ENCODE measurements around the gene WFS1. TPM values are rescaled to one million over a fixed set of nuclear protein-coding genes. Genes with fewer than 3 reads are reported as not detected.

The WFS1 gene
- total RNA-seq, 4 donors from 2014 or later: 36.6 to 41.8 (median 40.0) TPM

DNA sequence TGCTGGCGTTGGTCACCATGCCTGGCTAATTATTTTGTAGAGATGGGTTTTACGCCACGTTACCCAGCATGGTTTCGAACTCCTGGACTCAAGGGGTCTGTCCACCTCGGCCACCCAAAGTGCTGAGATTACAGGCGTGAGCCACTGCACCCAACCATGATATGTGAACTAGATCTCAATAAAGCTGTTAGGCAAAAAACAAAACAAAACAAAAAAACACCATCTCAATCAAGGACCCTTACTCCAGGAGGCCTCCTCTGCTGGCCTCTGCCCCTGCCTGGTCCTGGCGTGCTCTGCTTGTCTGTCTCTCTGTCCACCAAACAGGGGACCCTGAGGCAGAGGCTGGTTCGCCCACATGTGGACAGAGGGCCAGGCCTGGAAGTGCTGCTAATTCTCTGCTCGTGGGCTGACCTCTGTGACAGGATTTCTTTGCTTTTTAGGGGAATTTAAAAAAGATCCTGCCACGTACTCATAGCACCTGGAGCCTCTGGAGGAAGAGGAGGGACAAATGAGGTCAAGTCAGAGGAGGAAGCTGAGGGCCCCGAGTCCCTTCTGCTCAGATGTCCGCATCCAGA is 32.7 kb upstream of the WFS1 start:
- TF ChIP-seq CTCF (IDR thresholded peaks at IDR 0.05; ENCODE audit: low read depth): no peak

GRCh38 chr4:6239486-6239885 is 30.2 kb upstream of the WFS1 start:
- TF ChIP-seq CTCF (IDR thresholded peaks at IDR 0.05; ENCODE audit: low read depth): no peak

DNA sequence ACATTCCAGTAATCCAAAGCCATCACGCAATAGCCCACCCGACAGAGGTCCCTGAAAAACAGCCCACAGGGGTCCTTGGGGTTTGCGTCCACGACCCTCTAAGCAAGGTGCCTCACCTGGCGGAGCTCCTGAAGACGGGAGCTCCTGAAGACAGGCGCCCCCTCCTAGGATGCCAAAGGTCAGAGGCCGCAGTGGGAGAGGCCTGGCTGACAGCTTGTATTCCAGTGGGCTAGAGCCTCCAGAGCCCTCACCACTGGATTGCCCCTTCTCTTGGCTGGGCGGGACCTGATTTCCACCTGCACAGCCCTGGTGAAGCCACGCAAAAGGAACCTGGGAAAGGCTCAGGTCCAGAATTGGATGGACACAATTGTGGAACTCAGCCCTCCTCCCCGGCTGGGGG is 29.7 kb upstream of the WFS1 start:
- no peak for TF ChIP-seq CTCF (IDR thresholded peaks at IDR 0.05; ENCODE audit: low read depth)

DNA sequence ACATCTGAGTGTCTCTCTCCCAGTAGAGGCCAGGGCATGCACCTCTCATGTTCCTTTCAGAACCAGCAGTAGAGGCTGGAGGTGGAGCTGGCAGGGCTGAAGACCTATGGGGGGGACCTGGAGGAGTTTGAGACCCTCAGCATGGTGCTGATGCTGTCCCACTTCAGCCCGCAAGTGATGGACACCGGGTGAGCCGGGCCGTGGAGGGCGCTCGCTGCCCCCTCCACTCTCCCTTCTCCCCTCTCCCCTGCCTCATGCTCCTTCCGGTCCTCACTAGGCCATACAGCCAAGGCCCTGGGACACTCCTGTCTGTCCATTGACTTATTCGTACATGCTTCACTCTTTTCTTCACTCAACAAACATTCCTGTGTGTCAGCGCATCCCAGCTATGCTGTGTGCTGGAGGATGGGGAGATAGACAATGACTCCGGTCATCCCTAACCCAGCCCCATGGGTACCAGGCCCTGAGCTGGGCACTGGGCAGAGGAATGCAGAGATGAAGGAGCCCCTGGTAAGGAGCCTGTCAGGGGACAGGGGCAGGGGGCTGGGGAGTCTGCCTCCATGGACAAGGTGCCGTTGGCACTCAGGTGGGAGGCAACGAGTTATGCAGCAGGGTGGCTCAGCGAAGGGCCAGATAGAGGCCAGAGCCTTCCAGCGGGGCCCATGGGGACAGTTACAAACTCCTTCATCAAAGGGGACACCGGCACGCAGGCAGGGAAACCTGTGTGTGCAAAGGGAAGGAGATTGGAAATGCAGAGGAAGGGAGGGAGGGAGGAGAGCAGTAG is 28.4 kb upstream of the WFS1 start:
- no peak for TF ChIP-seq CTCF (IDR thresholded peaks at IDR 0.05; ENCODE audit: low read depth)

- TF ChIP-seq CTCF (IDR thresholded peaks at IDR 0.05; ENCODE audit: low read depth): no peak
Observed at GRCh38 chr4:6242271-6243029, 27.2 kb upstream of the WFS1 start.

- TF ChIP-seq CTCF (IDR thresholded peaks at IDR 0.05; ENCODE audit: low read depth): no peak
Observed at GRCh38 chr4:6245246-6246169, 24.1 kb upstream of the WFS1 start.
